Esophagus muscularis mucosa (tissue), 4 donors: ENCODE data around the gene LPO. TPM values are rescaled to one million over a fixed set of nuclear protein-coding genes. Genes with fewer than 3 reads are reported as not detected.

Experiments
- DNase-seq: peaks from one replicate; pipeline ENCODE4 v3.0.0-alpha.2; 2017; ENCODE audit errors: extremely low spot score
- H3K27ac ChIP-seq, 4 donors: fragments of 200-600 bp; sonication (generic); replicated peaks in 1 of 4; 1 replicate in 3 of 4; 2 replicates in 1 of 4; pipeline ENCODE4 v1.5.1; 2016 to 2019; ENCODE audit warnings: mild to moderate bottlenecking in 1 of 4
- H3K27me3 ChIP-seq, 4 donors: fragments of 200-600 bp; sonication (generic); one replicate each; pipeline versions ENCODE4 v1.5.1 to v1.6.0; 2016 to 2019
- H3K36me3 ChIP-seq, 4 donors: fragments of 200-600 bp; sonication (generic); one replicate each; pipeline ENCODE4 v1.5.1; 2016 to 2019
- H3K4me1 ChIP-seq, 4 donors: fragments of 200-600 bp; sonication (generic); one replicate each; pipeline ENCODE4 v1.5.1; 2016 to 2019
- H3K4me3 ChIP-seq, 4 donors: fragments of 200-600 bp; sonication (generic); 1 replicate in 2 of 4; 2 replicates in 2 of 4; pipeline ENCODE4 v1.5.1; 2016 to 2019; ENCODE audit warnings: mild to moderate bottlenecking in 4 of 4, moderate library complexity in 1 of 4
- H3K9me3 ChIP-seq, 4 donors: fragments of 200-600 bp; sonication (generic); 1 replicate in 3 of 4; 2 replicates in 1 of 4; pipeline ENCODE4 v1.5.1; 2016 to 2019
- EP300 ChIP-seq: sonication (generic); formaldehyde crosslinking; IDR thresholded peaks from one replicate; pipeline ENCODE4 v1.6.1; 2017; ENCODE audit warnings: antibody characterized with exemption
- POLR2A ChIP-seq: fragments of 450-650 bp; IDR thresholded peaks from one replicate; pipeline ENCODE4 v1.6.1; 2017; ENCODE audit warnings: antibody characterized with exemption, moderate library complexity, mild to moderate bottlenecking, low read depth
- POLR2AphosphoS5 ChIP-seq, 2 donors: sonication (generic); formaldehyde crosslinking; IDR thresholded peaks; one replicate each; pipeline ENCODE4 v1.6.1; 2017; ENCODE audit warnings: antibody characterized with exemption in 2 of 2
- WGBS: methylation state at CpG from one replicate; pipeline ENCODE4 v1.1.5; 2018; 5-methylcytosine and 5-hydroxymethylcytosine counted together
- intact Hi-C: fragments of 100-400 bp; cut with DNase I; formaldehyde crosslinking; loops from one replicate; pipeline ENCODE4 v1.15.1; 2023
- total RNA-seq, 4 donors: library from RNA; depleted of rRNA; stranded (reverse); fragments of >200 nt; gene quantifications; one replicate each; pipeline versions ENCODE4 v1.1.0 to v1.2.1, GENCODE V29; 2016
- TF ChIP-seq, protein P1 (sequence below), 3 experiments: fragments of 200-600 bp in 2 of 3; fragments of 450-650 bp in 1 of 3; sonication (generic) in 2 of 3; IDR thresholded peaks; one replicate each; pipeline ENCODE4 v1.5.1; 2017 to 2019; ENCODE audit warnings: antibody characterized with exemption in 3 of 3, mild to moderate bottlenecking in 2 of 3, moderate library complexity in 1 of 3

Gene LPO
- total RNA-seq: not detected

DNA sequence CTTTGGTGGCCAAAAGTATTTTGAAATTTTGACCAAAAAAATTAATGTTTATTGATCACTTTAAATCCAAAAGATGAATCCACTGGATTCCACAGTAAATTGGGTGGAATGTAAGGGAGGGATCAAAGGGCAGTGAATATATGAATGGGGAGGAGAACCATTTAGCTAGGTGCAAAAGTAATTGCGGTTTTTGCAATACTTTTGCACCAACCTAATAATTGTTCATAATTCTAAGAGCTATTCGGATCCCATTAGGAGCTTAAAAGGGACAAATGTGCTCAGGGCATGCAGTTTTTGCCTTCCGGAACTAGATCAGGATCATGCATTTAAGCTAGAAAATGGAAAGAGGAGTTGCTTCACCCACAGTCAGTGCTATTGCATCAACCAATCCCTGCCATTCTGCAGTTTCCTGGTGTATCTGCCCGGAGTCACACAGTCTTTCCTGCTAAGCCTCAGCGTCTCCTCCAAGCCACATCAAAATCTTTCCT lies at the start of gene LPO:
LPO (plus strand) TSS at position 438 of the 488 bp plus-strand sequence. CDS start 4,396 bp downstream, outside the sequence.
- H3K4me3 ChIP-seq: no peak within 1 kb of the TSS
- no peak within 1 kb of the TSS for H3K27ac ChIP-seq
- no peaks in the 10 kb centered on the region for H3K36me3 ChIP-seq
- H3K9me3 ChIP-seq: no peaks in the 10 kb centered on the region
- WGBS: 71% methylated on average over 5 of the region's 5 CpGs
- no peak for TF ChIP-seq POLR2AphosphoS5 (IDR thresholded peaks at IDR 0.05)
- TF ChIP-seq, protein P1, sequence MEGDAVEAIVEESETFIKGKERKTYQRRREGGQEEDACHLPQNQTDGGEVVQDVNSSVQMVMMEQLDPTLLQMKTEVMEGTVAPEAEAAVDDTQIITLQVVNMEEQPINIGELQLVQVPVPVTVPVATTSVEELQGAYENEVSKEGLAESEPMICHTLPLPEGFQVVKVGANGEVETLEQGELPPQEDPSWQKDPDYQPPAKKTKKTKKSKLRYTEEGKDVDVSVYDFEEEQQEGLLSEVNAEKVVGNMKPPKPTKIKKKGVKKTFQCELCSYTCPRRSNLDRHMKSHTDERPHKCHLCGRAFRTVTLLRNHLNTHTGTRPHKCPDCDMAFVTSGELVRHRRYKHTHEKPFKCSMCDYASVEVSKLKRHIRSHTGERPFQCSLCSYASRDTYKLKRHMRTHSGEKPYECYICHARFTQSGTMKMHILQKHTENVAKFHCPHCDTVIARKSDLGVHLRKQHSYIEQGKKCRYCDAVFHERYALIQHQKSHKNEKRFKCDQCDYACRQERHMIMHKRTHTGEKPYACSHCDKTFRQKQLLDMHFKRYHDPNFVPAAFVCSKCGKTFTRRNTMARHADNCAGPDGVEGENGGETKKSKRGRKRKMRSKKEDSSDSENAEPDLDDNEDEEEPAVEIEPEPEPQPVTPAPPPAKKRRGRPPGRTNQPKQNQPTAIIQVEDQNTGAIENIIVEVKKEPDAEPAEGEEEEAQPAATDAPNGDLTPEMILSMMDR (IDR thresholded peaks at IDR 0.05): no peak
- no peak for TF ChIP-seq EP300
- no peak for TF ChIP-seq POLR2A
- no peak for DNase-seq
- H3K4me1 ChIP-seq: no peaks in the 10 kb centered on the region
- H3K27me3 ChIP-seq: peaks cover 0 to 56% (median 3%) of the 10 kb centered on the region in 4 donors
- intact Hi-C loops: no loop called here

DNA sequence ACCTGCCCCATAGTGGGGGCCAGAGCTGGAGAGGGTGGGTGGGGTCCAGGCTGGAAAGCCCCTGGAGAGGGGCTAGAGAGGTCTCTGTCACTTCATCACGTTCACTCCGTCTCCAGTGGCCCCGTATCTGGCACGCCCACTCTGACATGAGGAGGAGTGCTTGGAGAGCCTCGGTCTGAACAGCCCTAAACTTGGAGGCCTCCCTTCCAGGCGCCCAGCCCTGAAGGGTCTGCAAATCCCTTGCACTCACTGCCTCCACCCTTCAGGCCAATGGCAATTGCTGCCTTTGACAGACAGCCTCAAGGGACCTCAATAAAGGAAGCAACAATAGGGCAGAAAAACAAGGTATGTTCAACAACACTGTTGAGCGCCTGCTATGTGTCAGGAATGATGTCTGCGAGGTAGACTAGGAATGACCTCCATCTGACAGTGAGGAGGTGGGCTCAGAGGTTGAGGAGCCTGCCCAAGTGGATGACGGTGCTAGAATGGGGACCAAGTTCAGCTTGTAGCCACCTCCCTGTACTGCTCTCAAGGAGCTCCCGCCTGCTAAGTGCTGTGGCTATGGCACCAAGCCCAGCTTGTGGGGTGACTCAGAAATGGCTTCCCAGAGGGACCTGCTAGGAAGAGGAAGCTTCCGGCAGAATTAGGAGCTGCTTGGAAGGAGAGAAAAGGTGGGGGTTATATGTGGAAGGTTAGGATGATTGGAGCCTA lies 48.8 kb upstream of the LPO start:
- no peaks in the 10 kb centered on the region for H3K9me3 ChIP-seq
- WGBS: 56% methylated on average over 9 of the region's 11 CpGs
- no peak overlapping the region for H3K4me3 ChIP-seq
- intact Hi-C loops: no loop called here
- H3K27me3 ChIP-seq: peaks cover 0 to 70% (median 3%) of the 10 kb centered on the region in 4 donors
- H3K4me1 ChIP-seq: no peaks in the 10 kb centered on the region
- no peak overlapping the region for H3K27ac ChIP-seq
- TF ChIP-seq POLR2AphosphoS5 (IDR thresholded peaks at IDR 0.05) (no peak), EP300 (no peak), POLR2A (no peak)
- TF ChIP-seq, protein P1 (IDR thresholded peaks at IDR 0.05): no peak
- no peaks in the 10 kb centered on the region for H3K36me3 ChIP-seq
- no peak for DNase-seq

DNA sequence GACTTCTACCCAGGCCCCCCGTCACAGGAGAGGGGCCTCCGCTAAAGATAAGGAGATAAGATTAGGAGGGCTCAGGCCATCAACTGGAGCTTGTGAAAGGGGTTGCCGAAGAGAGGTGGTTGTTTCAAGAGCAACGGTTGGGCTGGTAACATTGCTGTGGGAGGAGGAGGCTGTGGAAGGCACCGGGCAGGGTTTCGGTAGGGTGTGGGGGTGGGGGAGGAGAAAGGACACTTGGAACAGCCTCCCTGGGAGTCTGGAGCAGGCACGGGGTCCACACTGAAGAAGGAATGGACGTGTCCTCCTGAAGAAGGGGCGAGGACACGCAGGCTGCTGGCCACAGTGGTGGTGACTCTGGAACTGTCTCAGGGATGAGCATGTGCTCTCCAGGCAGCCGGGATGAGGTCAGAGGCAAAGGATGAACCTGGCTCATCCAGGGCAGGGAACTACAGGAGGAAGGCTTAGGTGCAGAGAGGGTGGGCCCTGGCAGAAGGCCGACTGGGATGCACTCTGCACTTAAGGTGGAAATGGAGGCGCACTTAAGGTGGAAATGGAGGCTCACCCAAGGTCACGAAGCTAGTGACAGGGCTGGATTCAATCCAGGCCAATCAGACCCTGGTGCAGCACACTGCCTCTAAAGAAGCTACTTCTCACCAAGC lies 47.0 kb upstream of the LPO start:
- H3K27me3 ChIP-seq: peaks cover 0 to 85% (median 3%) of the 10 kb centered on the region in 4 donors
- H3K27ac ChIP-seq: no peak overlapping the region
- H3K4me3 ChIP-seq: no peak overlapping the region
- H3K4me1 ChIP-seq: no peaks in the 10 kb centered on the region
- intact Hi-C loops: no loop called here
- DNase-seq: no peak
- TF ChIP-seq POLR2A: no peak
- TF ChIP-seq, protein P1 (IDR thresholded peaks at IDR 0.05): no peak
- TF ChIP-seq POLR2AphosphoS5 (IDR thresholded peaks at IDR 0.05): no peak
- TF ChIP-seq EP300: no peak
- no peaks in the 10 kb centered on the region for H3K9me3 ChIP-seq
- 42% methylated on average over 10 of the region's 14 CpGs for WGBS
- H3K36me3 ChIP-seq: no peaks in the 10 kb centered on the region

DNA sequence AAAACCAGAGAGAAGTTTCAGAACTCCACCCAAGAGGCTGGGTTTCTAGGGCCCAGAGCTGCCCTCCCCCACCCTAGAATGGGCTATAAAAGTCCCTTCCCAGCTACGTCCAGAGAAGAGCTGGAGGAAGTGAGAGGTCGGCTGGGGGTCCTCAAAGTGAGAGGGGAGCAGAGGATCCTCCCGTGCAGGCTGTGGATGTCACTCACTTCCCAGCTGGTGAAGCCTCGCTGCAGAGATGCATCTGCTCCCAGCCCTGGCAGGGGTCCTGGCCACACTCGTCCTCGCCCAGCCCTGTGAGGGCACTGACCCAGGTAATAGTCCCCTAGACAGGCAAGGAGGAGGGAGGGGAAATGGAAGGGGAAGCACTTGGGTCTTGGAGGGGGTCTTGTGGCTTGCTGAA lies 45.8 kb upstream of the LPO start, which contains the start of gene EPX:
EPX (plus strand) TSS at position 115 of the 400 bp plus-strand sequence; CDS start at position 236, 121 bp downstream.
- no peak for DNase-seq
- intact Hi-C loops: no loop called here
- Histone ChIP-seq H3K4me3 (no peak within 1 kb of the TSS), H3K36me3 (no peaks in the 10 kb centered on the region), H3K4me1 (no peaks in the 10 kb centered on the region), H3K27me3 (peaks cover 0 to 85% (median 3%) of the 10 kb centered on the region in 4 donors), H3K27ac (no peak within 1 kb of the TSS), H3K9me3 (no peaks in the 10 kb centered on the region)
- TF ChIP-seq POLR2A (no peak), POLR2AphosphoS5 (IDR thresholded peaks at IDR 0.05) (no peak), EP300 (no peak)
- TF ChIP-seq, protein P1 (IDR thresholded peaks at IDR 0.05): no peak
- 43% methylated on average over 3 of the region's 6 CpGs for WGBS
